ENCODE measurements around the gene CYS1. TPM values are rescaled to one million over a fixed set of nuclear protein-coding genes. Genes with fewer than 3 reads are reported as not detected.
A peak's percentile ranks its signal among the peaks of the same experiment; 100 is the strongest.

CYS1 gene
- total and polyA plus RNA-seq, 2 of the 13 experiments (the other 11 are each of a cell fraction or from before 2014, with no cell fraction given): 0.04 TPM; not detected in 1

GRCh38 chr2:10043256-10043905, 36.8 kb downstream of the CYS1 start, which contains the start of gene KLF11 (continued):
- TF ChIP-seq PRDM10 (CRISPR knock-in tag; IDR thresholded peaks at IDR 0.05; ENCODE audit: low read depth) (no peak), YY1 (IDR thresholded peaks at IDR 0.05; ENCODE audit: insufficient read depth, insufficient replicate concordance, low read depth, low read length) (no peak), HINFP (CRISPR knock-in tag; IDR thresholded peaks at IDR 0.05; ENCODE audit: low read depth) (peak; percentile 91), ZNF503 (CRISPR knock-in tag; IDR thresholded peaks at IDR 0.05) (peak; percentile 88), RAD51 (IDR thresholded peaks at IDR 0.05; ENCODE audit: borderline replicate concordance) (no peak), ATF4 (CRISPR knock-in tag; IDR thresholded peaks at IDR 0.05) (peak in 1 of 2 experiments; percentile 60; a peak in 1 of 4 replicates), LBX2 (CRISPR knock-in tag; IDR thresholded peaks at IDR 0.05; ENCODE audit: borderline replicate concordance) (peak; percentile 99; the same call in 1 of the 2 replicates), CCAR2 (optimal IDR thresholded peaks at IDR 0.05; ENCODE audit: low read depth, low read length) (no peak), ZBTB42 (CRISPR knock-in tag; IDR thresholded peaks at IDR 0.05) (peak; percentile 91; the same call in 1 of the 2 replicates), TBX2 (CRISPR knock-in tag; IDR thresholded peaks at IDR 0.05; ENCODE audit: borderline replicate concordance) (peak; percentile 71), ZNF383 (CRISPR knock-in tag; IDR thresholded peaks at IDR 0.05; ENCODE audit: borderline replicate concordance) (no peak), ZNF34 (CRISPR knock-in tag; IDR thresholded peaks at IDR 0.05; ENCODE audit: borderline replicate concordance) (no peak), CBX5 (CRISPR knock-in tag; IDR thresholded peaks at IDR 0.05; ENCODE audit: borderline replicate concordance) (no peak), MBNL3 (CRISPR knock-in tag; conservative IDR thresholded peaks at IDR 0.05) (no peak), ZBED4 (CRISPR knock-in tag; IDR thresholded peaks at IDR 0.05; ENCODE audit: borderline replicate concordance) (peak; percentile 89)

Measured in HepG2 (cell line).